Measurements from ENCODE around the gene METTL25. TPM values are rescaled to one million over a fixed set of nuclear protein-coding genes. Genes with fewer than 3 reads are reported as not detected.

The METTL25 gene
- total and polyA plus RNA-seq, 2 experiments from 2014 or later = 7.6 to 14.3 TPM

DNA sequence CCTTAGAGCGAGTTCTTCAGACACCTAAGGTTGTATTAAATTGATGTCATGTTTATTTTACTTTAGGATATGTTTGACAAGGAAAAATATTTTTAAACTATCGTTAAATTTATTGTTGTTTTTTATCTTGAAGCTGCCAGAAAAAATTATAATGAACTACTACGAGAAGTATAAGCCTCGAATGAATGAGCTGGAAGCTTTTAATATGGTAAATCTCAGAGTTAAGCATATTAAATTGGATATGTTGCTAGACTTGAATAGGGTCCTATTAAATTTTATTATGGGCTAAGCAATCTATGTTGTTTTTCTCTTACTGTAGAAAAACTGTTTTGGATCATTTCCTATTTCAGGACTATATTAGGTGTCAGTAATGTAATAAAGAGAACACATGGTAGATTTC, 118.2 kb downstream of the METTL25 start:
- H3K4me3 ChIP-seq = no peak overlapping the region
- TF ChIP-seq CREB1 (CRISPR knock-in tag; IDR thresholded peaks at IDR 0.05; ENCODE audit: low read depth) = no peak
- Mint-ChIP-seq H3K4me1 (peaks cover 6% of the 10 kb centered on the region; the same call in 2 of the 3 replicates), H3K9me3 (no peaks in the 10 kb centered on the region), H3K36me3 (ENCODE audit: low read depth) (no peaks in the 10 kb centered on the region), H3K4me3 (no peak overlapping the region), H3K27ac (no peak overlapping the region), H3K27me3 (ENCODE audit: insufficient read depth, low read depth, poor library complexity) (no peaks in the 10 kb centered on the region)
- no peak for ATAC-seq
- no peak overlapping the region for H3K27ac ChIP-seq (ENCODE audit: low read depth)
- no peak overlapping the region for H2AFZ ChIP-seq
- no peaks in the 10 kb centered on the region for H3F3A ChIP-seq (replicated peaks; ENCODE audit: low read depth)
- DNase-seq (ENCODE audit: low spot score) = no peak
- no peaks in the 10 kb centered on the region for H3K79me2 ChIP-seq (replicated peaks; ENCODE audit: insufficient read depth)
- H3K36me3 ChIP-seq (ENCODE audit: insufficient read depth) = no peaks in the 10 kb centered on the region
- H4K20me1 ChIP-seq (replicated peaks; ENCODE audit: insufficient read depth) = no peaks in the 10 kb centered on the region
- no peaks in the 10 kb centered on the region for H3K9me2 ChIP-seq (ENCODE audit: insufficient read depth)
- H3K4me2 ChIP-seq = no peak overlapping the region
- peaks cover 14% of the 10 kb centered on the region for H3K4me1 ChIP-seq (ENCODE audit: insufficient read depth)
- H3K27me3 ChIP-seq (ENCODE audit: insufficient read depth) = no peaks in the 10 kb centered on the region

DNA sequence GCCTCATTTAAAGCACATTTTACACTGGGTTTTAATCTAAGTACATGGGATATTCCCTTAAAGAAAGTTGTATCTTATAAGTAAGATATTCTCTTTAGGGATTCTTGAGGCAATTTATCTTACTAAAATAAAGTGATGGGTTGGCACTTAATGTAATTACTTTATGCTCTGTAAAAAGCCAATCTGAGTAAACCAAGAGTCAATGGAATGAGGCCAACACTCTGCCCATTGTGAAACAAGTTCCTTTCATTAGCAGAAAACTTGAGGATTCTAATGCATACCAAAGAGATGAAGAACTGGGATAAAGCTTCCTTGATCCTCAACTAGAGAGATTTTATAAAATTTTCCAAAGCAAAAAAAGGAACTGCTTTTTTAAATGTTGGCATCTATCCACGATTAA, 121.2 kb downstream of the METTL25 start:
- Mint-ChIP-seq H3K4me1 (peaks cover 6% of the 10 kb centered on the region; the same call in 2 of the 3 replicates), H3K9me3 (peaks cover 3% of the 10 kb centered on the region; the same call in 1 of the 3 replicates), H3K27me3 (ENCODE audit: insufficient read depth, low read depth, poor library complexity) (peaks cover 1% of the 10 kb centered on the region), H3K27ac (no peak overlapping the region), H3K36me3 (ENCODE audit: low read depth) (no peaks in the 10 kb centered on the region), H3K4me3 (no peak overlapping the region)
- Histone ChIP-seq H2AFZ (no peak overlapping the region), H3K4me2 (no peak overlapping the region), H3K4me1 (ENCODE audit: insufficient read depth) (peaks cover 14% of the 10 kb centered on the region), H3K9me2 (ENCODE audit: insufficient read depth) (no peaks in the 10 kb centered on the region), H3K79me2 (replicated peaks; ENCODE audit: insufficient read depth) (no peaks in the 10 kb centered on the region), H4K20me1 (replicated peaks; ENCODE audit: insufficient read depth) (no peaks in the 10 kb centered on the region), H3K27ac (ENCODE audit: low read depth) (no peak overlapping the region), H3K27me3 (ENCODE audit: insufficient read depth) (no peaks in the 10 kb centered on the region), H3K36me3 (ENCODE audit: insufficient read depth) (no peaks in the 10 kb centered on the region), H3F3A (replicated peaks; ENCODE audit: low read depth) (no peaks in the 10 kb centered on the region), H3K4me3 (no peak overlapping the region)
- peak; percentile 41; the same call in 2 of the 3 replicates for ATAC-seq
- DNase-seq (ENCODE audit: low spot score) = peak; percentile 41
- no peak for TF ChIP-seq STAT1 (IDR thresholded peaks at IDR 0.05; ENCODE audit: unreplicated experiment)
- no peak for TF ChIP-seq CTCF (conservative IDR thresholded peaks at IDR 0.05; ENCODE audit: low read depth in 2 of 2)
- no peak for TF ChIP-seq EZH2 (IDR thresholded peaks at IDR 0.05; ENCODE audit: low read depth, unreplicated experiment)
- no peak for TF ChIP-seq ZNF331 (CRISPR knock-in tag; IDR thresholded peaks at IDR 0.05; ENCODE audit: low read depth)
- TF ChIP-seq EZH2phosphoT487 (IDR thresholded peaks at IDR 0.05; ENCODE audit: unreplicated experiment) = no peak
- no peak for TF ChIP-seq ETS1 (IDR thresholded peaks at IDR 0.05)
- no peak for TF ChIP-seq ZNF114 (CRISPR knock-in tag; IDR thresholded peaks at IDR 0.05)
- no peak for TF ChIP-seq CREB1 (CRISPR knock-in tag; IDR thresholded peaks at IDR 0.05; ENCODE audit: low read depth)
- no peak for TF ChIP-seq POLR2AphosphoS5 (IDR thresholded peaks at IDR 0.05; ENCODE audit: low read depth)
- no peak for TF ChIP-seq NANOG (IDR thresholded peaks at IDR 0.05; ENCODE audit: borderline replicate concordance)
- no peak for TF ChIP-seq JUNB (IDR thresholded peaks at IDR 0.05; ENCODE audit: unreplicated experiment)
- TF ChIP-seq, protein P1, sequence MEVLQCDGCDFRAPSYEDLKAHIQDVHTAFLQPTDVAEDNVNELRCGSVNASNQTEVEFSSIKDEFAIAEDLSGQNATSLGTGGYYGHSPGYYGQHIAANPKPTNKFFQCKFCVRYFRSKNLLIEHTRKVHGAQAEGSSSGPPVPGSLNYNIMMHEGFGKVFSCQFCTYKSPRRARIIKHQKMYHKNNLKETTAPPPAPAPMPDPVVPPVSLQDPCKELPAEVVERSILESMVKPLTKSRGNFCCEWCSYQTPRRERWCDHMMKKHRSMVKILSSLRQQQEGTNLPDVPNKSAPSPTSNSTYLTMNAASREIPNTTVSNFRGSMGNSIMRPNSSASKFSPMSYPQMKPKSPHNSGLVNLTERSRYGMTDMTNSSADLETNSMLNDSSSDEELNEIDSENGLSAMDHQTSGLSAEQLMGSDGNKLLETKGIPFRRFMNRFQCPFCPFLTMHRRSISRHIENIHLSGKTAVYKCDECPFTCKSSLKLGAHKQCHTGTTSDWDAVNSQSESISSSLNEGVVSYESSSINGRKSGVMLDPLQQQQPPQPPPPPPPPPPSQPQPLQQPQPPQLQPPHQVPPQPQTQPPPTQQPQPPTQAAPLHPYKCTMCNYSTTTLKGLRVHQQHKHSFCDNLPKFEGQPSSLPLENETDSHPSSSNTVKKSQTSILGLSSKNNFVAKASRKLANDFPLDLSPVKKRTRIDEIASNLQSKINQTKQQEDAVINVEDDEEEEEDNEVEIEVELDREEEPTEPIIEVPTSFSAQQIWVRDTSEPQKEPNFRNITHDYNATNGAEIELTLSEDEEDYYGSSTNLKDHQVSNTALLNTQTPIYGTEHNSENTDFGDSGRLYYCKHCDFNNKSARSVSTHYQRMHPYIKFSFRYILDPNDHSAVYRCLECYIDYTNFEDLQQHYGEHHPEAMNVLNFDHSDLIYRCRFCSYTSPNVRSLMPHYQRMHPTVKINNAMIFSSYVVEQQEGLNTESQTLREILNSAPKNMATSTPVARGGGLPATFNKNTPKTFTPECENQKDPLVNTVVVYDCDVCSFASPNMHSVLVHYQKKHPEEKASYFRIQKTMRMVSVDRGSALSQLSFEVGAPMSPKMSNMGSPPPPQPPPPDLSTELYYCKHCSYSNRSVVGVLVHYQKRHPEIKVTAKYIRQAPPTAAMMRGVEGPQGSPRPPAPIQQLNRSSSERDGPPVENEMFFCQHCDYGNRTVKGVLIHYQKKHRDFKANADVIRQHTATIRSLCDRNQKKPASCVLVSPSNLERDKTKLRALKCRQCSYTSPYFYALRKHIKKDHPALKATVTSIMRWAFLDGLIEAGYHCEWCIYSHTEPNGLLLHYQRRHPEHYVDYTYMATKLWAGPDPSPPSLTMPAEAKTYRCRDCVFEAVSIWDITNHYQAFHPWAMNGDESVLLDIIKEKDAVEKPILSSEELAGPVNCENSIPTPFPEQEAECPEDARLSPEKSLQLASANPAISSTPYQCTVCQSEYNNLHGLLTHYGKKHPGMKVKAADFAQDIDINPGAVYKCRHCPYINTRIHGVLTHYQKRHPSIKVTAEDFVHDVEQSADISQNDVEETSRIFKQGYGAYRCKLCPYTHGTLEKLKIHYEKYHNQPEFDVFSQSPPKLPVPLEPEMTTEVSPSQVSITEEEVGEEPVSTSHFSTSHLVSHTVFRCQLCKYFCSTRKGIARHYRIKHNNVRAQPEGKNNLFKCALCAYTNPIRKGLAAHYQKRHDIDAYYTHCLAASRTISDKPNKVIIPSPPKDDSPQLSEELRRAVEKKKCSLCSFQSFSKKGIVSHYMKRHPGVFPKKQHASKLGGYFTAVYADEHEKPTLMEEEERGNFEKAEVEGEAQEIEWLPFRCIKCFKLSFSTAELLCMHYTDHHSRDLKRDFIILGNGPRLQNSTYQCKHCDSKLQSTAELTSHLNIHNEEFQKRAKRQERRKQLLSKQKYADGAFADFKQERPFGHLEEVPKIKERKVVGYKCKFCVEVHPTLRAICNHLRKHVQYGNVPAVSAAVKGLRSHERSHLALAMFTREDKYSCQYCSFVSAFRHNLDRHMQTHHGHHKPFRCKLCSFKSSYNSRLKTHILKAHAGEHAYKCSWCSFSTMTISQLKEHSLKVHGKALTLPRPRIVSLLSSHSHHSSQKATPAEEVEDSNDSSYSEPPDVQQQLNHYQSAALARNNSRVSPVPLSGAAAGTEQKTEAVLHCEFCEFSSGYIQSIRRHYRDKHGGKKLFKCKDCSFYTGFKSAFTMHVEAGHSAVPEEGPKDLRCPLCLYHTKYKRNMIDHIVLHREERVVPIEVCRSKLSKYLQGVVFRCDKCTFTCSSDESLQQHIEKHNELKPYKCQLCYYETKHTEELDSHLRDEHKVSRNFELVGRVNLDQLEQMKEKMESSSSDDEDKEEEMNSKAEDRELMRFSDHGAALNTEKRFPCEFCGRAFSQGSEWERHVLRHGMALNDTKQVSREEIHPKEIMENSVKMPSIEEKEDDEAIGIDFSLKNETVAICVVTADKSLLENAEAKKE (CRISPR knock-in tag; IDR thresholded peaks at IDR 0.05) = no peak
